GM21381 (cell line): ENCODE results near the gene POLDIP2.

ENCODE experiments used
- ATAC-seq: cut with Tn5 transposase; IDR thresholded peaks from one replicate; pipeline ENCODE4 v1.9.1; 2021; ENCODE audit warnings: mild to moderate bottlenecking, moderate library complexity; ENCODE audit not compliant: unreplicated experiment

POLDIP2 gene, protein sequence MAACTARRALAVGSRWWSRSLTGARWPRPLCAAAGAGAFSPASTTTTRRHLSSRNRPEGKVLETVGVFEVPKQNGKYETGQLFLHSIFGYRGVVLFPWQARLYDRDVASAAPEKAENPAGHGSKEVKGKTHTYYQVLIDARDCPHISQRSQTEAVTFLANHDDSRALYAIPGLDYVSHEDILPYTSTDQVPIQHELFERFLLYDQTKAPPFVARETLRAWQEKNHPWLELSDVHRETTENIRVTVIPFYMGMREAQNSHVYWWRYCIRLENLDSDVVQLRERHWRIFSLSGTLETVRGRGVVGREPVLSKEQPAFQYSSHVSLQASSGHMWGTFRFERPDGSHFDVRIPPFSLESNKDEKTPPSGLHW

DNA sequence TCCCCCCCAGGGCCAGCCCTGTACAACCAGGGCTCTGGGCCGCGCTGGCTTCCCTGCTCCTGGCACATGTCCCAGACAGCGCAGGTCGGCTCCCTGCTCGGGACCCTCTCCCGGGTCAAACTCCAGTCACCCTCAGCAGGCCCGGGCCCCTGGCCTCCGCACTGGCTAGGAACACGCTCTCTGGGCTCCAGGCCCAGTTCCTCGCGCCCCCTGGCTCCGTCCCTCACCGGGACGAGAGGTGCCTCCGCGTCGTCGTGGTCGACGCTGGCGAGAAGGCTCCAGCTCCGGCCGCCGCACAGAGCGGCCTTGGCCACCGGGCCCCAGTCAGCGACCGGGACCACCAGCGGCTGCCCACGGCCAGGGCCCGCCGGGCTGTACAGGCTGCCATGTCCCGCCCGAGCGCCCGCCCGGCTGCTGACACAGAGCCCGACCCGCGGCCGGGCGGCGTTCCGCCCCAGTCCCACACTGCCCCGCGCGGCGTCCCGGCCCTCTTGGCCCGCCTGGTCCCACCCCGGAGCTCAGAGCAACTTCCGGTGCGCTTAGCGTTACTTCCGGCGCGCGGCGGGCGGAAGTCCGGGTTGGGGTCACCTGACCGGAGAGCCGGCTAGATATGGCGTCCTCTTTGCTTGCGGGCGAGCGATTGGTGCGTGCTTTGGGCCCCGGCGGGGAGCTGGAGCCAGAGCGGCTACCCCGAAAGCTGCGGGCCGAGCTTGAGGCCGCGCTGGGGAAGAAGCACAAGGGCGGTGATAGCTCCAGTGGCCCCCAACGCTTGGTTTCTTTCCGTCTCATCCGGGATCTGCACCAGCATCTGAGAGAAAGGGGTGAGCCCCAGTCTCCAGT is at the start of gene POLDIP2:
TSS of gene POLDIP2 (minus strand) at position 467 of the 840 bp plus-strand sequence. CDS start at position 388, 79 bp downstream.
- peak; percentile 97 for ATAC-seq

DNA sequence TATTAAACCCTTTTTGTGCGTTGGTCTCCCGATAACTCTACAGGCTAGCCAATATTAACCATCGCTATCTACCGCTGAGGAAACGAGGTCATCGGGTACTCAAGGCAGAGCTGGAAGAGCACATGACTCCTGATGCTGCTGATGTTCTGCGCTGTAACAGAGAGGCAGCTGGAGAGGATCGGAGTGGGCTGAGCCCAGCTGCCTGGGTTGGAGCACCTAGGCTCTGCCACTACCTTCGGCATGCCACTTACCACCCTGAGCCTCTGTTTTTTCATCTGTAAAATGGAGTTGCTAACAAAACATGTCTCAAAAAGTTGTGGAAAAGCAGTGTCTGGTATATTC is 49.1 kb upstream of the POLDIP2 start:
- ATAC-seq = no peak

DNA sequence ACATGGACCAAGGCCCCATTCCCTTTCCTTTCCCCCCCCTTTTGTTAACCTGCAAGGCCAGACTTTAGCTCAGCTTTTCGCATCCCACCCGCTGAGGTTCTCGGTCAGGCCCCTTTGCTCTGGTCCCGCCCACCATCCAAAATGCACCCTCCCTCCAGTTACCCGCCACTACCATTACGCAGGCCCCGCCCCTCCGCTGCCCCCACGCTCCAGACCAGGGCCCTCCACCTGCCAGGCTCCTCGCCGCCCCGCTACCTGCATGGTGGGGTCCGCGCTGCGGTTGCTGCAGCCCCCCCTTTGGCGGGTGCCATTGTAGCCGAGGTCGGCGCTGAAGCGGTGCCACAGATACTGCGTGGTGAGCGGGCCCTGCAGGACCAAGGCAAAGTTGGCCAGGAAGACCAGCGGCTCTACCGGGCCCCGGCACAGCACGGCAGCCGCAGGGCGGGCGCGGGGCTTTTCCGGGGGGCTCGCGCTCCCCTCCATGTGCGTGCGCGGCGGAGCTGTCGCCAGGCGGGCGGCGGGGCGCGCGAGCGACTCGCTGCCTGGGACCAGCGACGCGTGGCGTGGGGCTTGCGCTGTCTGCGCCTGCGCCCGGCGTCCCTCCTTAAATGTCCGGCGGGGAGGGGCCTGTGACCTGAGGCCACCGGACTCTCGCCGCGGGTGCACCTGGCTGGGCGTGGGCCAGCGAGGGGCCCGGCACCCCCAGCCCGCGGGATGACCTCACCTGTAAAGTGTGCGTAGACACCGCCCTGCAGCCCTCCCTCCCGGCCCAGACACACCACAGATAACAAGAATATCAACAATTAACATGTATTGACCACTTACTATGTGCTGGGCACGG is 48.5 kb upstream of the POLDIP2 start, which contains the start of gene SLC46A1:
TSS of gene SLC46A1 (minus strand) at position 581 of the 841 bp plus-strand sequence. CDS start at position 483, 98 bp downstream.
- peak; percentile 62 for ATAC-seq

DNA sequence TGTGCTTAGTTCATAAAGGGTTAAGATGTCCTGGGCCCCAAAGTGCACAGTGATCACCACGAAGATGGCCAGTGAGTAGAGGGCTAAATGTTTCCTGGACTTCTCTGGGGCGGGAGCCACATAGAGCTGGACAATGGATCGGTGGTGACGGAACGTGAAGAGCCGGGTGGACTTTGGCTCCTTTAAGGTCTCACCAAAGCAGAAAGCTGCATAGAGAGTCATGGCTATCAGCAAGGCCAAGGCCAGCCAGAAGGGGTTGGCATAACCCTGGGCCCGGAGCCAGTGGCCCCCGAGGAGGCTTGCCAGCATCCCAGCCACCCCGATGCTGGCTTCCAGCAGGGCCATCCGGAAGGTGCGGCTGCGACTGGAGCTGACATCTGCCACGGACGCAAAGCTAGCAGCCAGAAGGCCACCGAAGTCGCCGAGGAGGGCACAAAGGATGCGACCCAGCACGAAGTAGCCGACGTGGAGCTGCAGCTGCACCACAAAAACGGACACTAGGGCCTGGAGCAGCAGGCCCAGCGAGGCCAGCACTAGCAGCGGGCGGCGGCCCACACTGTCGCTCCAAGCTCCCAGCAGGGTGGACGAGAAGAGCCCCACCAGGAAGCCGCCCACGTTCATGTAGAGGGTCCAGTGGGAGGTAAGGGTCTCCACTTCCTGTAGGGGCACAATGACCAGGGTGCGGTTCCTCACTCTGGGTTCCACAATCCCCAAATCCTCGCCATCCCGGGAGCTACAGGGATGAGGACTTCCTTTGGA is 47.7 kb upstream of the POLDIP2 start:
- ATAC-seq = no peak

DNA sequence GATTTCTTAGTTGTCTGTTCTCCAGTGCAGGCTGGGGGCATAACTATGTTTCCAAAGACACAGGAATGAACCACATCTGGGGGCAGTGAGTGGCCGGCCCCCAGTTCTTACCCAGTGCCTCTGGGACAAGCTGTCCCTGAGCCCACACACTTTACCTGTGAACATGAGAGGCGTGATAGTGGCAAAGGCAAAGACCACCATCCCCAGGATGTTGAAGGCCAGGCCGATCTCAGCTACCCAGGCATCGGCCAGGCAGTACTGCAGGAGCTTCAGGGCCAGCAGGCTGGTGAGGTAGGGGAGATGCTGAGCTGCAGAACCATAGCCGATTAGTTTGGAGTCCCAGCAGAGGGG is 47.1 kb upstream of the POLDIP2 start:
- no peak for ATAC-seq

DNA sequence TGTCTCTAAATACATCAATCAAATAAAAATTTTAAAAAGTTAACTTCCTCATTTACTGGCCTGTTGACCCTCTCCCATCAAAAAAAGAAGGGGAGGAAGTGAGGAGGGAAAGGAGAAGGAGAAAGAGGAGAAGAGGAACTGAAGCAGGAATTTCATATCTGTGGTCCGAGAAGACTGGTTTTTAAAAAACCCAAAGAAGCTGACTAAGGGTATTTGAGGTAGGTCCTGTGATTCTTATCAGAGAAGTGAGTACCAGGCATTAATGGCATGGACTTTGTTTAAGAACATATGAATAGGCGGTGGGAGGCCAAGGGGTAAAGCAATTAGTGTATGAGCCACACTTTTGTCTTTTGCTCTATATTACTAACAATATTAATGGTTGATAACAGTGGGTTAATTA is 46.7 kb upstream of the POLDIP2 start:
- ATAC-seq = no peak

DNA sequence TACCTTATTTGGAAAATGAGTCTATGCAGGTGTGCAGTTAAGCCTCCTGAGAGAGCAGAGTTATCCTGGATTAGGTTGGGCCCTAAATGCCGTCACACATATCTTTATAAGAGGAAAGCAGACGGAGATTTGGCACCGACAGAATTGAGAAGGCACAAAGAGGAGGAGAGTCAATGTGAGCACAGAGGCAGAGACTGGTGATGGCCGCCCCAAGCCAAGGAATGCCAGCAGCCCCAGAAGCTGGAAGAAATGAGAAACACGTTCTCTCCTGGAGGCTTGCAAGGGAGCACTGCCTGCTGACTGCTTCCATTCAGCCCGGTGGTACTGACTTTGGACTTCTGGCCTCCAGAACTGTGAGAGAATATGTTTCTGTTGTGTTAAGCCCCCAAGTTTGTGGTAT is 45.5 kb upstream of the POLDIP2 start:
- ATAC-seq = no peak

DNA sequence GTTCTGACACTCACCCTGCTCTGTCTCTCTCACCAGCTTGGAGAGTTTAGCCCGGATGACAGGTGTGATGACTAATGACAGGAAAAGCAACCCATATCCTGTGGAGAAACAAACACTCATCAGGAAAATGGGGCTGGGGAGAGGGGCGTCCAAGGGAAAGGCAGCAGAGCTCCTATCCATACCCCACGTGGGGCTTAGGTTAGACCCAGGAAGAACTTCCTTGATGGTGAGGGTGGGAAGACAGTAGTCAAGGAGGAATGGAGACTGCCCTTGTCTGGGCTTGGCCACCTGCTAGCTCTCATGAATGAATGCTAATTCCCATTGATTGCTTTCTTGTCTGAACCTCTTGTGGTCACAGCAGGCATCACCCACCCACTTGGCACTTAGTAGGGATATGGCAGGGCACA is 44.9 kb upstream of the POLDIP2 start:
- no peak for ATAC-seq

DNA sequence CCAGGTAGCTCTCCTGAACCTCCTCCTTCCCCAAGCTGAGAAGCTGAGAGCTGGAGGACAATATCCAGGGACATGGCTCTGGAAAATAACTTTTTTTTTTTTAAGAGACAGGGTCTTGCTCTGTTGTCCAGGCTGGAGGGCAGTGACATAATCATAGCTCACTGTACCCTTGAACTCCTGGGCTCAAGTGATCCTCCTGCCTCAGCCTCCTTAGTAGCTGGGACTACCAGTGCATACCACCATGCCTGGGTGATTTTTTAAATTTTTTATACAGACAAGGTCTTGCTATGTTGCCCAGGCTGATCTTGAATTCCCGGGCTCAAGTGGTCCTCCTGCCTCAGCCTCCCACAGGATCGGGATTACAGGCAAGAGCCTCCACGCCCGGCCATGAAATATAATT is 42.5 kb upstream of the POLDIP2 start:
- no peak for ATAC-seq

DNA sequence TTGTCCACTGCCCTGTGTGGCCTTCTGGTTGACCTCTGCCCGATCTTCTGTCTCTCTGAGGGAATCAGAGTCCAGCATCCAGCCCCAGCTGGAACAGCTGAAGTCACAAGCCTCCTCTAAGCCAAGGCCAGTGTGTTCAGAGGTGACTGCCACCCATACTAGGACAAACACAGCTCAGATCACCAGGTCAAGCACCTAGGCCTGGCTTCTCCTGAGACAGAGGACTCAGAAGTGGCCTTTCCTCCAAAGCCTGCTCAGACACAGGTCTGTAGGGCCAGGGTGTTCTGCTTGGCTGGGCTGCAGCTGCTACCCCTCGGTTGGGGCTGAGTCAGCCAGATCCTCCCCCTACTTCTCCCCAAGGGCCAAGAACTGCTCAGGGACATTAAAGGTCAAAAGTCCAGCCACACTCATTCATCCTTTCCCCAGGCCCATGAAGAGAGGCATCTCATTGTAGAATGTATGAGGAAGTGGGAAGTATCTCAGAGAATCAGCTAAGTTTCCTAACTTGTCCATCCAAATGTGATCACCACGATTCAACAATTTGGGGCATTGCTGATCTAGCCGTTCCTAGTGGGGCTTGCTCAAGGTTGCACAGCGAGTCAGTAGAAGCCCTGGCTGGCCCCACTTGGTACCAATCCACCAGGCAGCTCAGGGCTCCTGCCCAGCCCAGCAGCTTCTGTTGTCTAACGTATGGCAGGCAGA is 41.1 kb upstream of the POLDIP2 start:
- no peak for ATAC-seq

DNA sequence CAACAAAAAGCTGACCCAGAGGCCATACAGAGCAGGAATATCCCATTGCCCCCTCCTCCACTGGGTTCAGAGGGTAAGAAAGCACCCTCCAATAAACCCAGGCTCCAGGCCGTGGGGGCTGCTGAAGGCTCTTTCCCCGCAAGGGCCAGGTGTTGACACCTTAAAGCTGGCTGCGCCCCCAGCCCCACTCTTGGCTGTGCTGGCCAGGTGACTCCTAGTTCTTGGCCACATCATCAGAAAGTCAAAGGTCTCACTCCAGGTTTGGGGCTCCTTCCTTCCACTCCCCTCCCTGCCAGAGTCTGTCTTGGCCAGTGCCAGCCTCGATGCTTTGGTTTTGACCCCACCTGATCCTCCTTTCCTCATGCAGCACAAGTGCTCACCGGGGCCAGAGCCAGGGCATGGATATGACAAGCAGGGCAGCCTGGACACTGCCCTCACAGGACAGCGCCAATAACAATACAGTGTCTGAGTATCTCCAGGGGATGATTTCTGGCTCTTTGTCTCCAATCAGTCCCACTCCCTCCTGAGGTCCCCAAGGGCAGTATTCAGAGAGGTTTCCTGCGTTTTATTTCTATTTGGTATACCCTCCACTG is 40.5 kb upstream of the POLDIP2 start:
- no peak for ATAC-seq

DNA sequence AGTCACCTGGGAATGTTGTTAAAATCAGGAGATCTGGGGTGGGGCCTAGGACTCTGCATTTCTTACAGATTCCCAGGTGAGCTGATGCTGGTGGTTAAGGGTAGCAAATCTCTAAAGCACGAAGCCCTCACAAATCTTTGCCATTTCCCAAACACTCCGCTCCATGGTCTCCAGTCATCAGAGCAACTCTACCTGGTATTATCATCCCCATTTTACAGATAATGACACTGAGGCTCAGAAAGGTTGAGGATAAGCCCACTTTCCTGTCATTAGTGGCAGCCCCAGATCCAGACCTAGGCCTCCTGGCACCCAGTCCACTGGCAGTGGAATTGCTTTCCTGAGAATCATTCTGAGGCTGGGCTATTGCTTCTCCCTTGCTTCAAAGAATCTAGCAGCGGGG is 39.9 kb upstream of the POLDIP2 start:
- ATAC-seq = no peak

DNA sequence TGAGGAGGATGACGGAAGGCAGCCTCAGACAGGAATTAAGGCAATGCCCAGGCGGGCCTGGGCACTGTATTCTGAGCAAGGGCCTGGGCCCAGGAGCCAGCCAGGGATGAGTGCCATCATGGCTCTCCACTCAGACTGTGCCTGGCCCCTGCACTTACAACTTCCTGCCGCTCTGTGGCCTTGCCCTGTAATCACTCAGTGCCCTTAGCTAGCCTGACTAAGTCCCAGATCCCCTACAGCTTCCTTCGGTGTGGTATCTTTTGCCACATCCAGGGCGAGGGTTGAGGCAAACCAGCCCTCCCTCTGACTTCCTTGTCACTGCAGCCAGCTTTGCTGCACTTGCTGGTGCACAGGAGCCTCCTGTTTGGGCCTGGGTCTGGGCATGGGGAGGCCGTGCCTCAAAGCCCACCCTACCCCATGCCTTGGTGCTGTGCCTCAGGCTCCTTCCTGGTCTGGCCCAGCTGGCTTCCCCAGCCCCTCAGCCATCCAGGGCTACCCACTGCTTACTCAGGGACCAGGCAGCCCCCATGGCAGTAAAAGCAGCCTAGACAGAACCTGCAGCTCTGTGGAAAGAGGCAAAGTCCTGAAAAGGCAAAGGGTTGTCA is 39.4 kb upstream of the POLDIP2 start:
- ATAC-seq = no peak

DNA sequence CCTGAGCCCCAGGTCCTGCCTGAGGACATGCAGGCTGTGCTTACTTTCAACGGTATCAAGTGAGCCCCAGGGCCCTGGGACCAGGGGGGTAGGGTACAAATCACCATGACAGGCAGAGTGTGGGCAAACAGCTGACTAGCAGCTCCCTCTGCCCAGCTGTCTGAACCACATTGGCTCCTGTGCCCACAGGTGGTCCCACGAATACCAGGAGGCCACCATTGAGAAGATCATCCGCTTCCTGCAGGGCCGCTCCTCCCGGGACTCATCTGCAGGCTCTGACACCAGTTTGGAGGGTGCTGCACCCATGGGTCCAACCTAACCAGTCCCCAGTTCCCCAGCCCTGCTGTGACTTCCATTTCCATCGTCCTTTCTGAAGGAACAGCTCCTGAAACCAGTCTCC is 38.6 kb upstream of the POLDIP2 start:
- ATAC-seq = no peak

DNA sequence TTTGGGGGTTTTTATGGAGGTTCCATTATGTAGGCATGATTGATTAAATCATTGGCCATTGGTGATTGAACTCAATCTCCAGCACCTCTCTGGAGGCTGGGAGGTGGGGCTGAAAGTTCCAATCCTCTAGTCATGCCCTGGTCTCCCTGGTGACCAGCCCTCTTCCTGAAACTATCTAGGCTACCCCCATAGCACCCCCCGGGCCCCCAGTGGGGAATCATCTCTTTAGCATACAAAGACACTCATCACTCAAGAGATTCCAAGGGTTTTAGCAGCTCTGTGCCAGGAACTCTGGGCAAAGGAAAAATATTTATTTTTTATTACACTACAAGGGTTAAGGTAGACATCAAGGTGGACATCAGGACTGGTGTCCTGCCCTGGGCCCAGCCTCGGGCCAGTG is 38.1 kb upstream of the POLDIP2 start:
- no peak for ATAC-seq

DNA sequence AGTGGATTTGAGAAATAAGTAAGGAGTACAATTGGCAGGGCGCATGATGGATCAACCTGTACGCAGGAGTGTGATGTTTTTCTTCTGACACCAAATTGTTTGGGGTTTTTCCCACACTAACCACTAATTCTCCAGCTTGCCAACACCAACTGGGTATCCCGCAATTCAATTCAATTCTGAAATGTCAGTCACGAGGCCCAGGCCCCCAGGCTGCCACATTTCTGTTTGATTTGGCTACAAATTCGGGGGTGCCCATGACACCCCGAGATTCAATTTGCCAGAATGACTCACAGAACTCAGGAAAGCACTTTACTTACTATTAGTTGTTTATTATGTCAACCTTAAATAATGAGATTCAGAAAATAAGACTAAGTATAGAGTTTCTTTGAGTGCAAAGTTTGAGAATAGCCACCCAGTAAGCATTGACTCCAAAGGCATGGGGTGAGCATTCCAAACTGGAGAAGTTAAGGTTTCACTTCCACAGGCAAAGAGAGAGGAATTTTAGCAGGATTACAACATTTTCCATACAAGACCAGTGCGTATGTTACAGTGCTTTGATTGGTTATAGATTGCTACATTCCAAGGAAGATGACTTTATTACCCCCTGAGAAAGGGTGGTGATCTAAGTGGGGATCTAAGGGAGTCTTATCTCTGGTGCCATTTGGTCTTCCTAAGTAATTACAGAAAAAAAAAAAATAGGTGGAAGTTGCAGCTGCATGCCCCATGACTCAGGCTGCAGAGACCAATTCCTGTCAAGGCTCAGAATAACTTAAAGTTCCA is 37.2 kb upstream of the POLDIP2 start:
- ATAC-seq = no peak

DNA sequence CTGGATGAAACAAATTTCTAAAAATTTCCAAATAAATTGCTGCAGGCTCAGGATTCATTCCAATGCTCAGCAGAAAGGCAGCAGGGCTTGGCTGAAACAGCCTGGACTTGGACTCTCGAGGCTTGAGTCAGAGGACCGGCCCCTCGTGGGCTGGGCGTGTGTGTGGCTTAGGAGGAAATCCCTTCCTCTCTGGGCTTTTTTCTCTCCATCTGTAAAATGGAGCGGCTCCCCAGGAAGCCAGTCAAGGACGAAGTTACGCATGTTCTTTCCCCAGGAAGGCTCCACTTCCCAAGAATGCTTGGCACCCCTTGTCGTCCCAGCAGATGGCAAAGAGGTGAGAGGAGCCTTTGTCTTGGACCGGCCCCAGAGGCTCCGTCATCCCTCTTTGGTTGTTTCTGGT is 35.2 kb upstream of the POLDIP2 start:
- ATAC-seq = no peak

DNA sequence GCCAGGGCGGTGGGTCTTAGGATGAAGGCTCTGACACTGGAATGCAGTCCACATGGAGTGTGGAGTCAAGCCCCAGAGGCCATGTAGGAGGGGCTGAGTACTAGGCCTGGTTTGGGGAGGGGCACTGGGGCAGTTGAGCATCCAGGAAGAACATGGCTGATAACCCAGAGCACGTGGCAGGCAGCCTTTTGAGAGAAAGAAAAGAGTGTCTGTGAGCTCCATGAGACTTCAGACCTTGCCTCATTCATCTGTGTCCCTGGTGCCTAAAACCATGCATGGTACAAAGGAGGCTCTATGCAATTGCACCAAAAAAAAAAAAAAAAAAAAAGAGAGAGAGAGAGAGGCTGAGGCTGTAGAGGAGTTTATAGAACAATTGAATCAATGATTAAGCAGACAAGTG is 34.1 kb upstream of the POLDIP2 start:
- no peak for ATAC-seq
